ENCODE measurements around the gene XPC. TPM values are rescaled to one million over a fixed set of nuclear protein-coding genes. Genes with fewer than 3 reads are reported as not detected.
A peak's percentile ranks its signal among the peaks of the same experiment; 100 is the strongest.

XPC gene
- total RNA-seq, 1 experiment from 2014 or later, result 15.1 TPM

GRCh38 chr3:14124615-14125192 lies 53.7 kb downstream of the XPC start, which contains the start of the genes CHCHD4 and TMEM43:
Gene CHCHD4 (minus strand): TSS chr3:14124870. CDS start chr3:14124676, 194 bp downstream.
Gene TMEM43 (plus strand): TSS chr3:14125052. CDS start chr3:14125194, 142 bp downstream.
- H3K36me3 ChIP-seq (ENCODE audit: control insufficient read depth, insufficient read depth, low read length), result peaks cover 7% of the 10 kb centered on the region
- no peak for TF ChIP-seq TCF7L2 (IDR thresholded peaks at IDR 0.05; ENCODE audit: low read depth, low read length)
- no peak for TF ChIP-seq CTCF (IDR thresholded peaks at IDR 0.05)
- peak in 1 of 2 experiments; percentile 71; a peak in 1 of 4 replicates for TF ChIP-seq REST (IDR thresholded peaks at IDR 0.05; ENCODE audit: insufficient read depth in 1 of 2, low read depth in 2 of 2, low read length in 1 of 2)
- 0 out of 2 replicates have a peak, but pooled peaks have one; percentile 45 for TF ChIP-seq POLR2AphosphoS5 (IDR thresholded peaks at IDR 0.05; ENCODE audit: low read depth, low read length)
- TF ChIP-seq SIN3A (IDR thresholded peaks at IDR 0.05; ENCODE audit: borderline replicate concordance, insufficient read depth, low read depth, low read length), result no peak
- intact Hi-C loops (cut with micrococcal nuclease; ENCODE audit: unreplicated experiment), result no loop called here
- peak; percentile 93 for ATAC-seq
- peaks cover 15% of the 10 kb centered on the region for H3K4me1 ChIP-seq (ENCODE audit: control insufficient read depth, insufficient read depth, low read length)
- H3K27ac ChIP-seq (ENCODE audit: low read length), result peak within 1 kb of the TSS; percentile 88
- ChIA-PET CTCF (interaction anchor here (0.7 kb wide), 1 partner anchor 228 kb away, joined by 4 read pairs; no protein-coding TSS in a partner anchor), POLR2A (interaction anchor here (0.8 kb wide), 1 partner anchor 54 kb away, joined by 4 read pairs; the partner anchor contains the start of genes LSM3 and XPC)
- no TSS peak for BruUV-seq (replicated peaks)
- H3K4me3 ChIP-seq (ENCODE audit: low read depth in 2 of 2, low read length in 2 of 2), result peak within 1 kb of the TSS; percentile 62 to 92
- no peaks in the 10 kb centered on the region for H3K27me3 ChIP-seq (ENCODE audit: control insufficient read depth, insufficient read depth, low read length)
- H3K9me3 ChIP-seq (ENCODE audit: control insufficient read depth, insufficient read depth, low read depth, low read length), result no peaks in the 10 kb centered on the region
- in situ Hi-C loops (cut with HindIII; ENCODE audit: low pct_unique_long_range_greater_than_20kb, low sequenced_read_pairs), result no loop called here
- peak; percentile 93 for DNase-seq (ENCODE audit: low read depth, low spot score)

- H3K36me3 ChIP-seq (ENCODE audit: control insufficient read depth, insufficient read depth, low read length), result peaks cover 4% of the 10 kb centered on the region
- in situ Hi-C loops (cut with HindIII; ENCODE audit: low pct_unique_long_range_greater_than_20kb, low sequenced_read_pairs) (no loop called here), intact Hi-C loops (cut with micrococcal nuclease; ENCODE audit: unreplicated experiment) (no loop called here)
- no peak for DNase-seq (ENCODE audit: low read depth, low spot score)
- ChIA-PET CTCF (no interaction called here), POLR2A (interaction anchor here (0.8 kb wide), 1 partner anchor 54 kb away, joined by 4 read pairs; the partner anchor contains the start of genes LSM3 and XPC)
- H3K27ac ChIP-seq (ENCODE audit: low read length), result peak overlapping the region; percentile 88
- ATAC-seq, result peak; percentile 66
- no peak for TF ChIP-seq CTCF (IDR thresholded peaks at IDR 0.05)
- TF ChIP-seq POLR2AphosphoS5 (IDR thresholded peaks at IDR 0.05; ENCODE audit: low read depth, low read length), result no peak
- H3K27me3 ChIP-seq (ENCODE audit: control insufficient read depth, insufficient read depth, low read length), result no peaks in the 10 kb centered on the region
- peaks cover 15% of the 10 kb centered on the region for H3K4me1 ChIP-seq (ENCODE audit: control insufficient read depth, insufficient read depth, low read length)
- H3K4me3 ChIP-seq (ENCODE audit: low read depth in 2 of 2, low read length in 2 of 2), result peak overlapping the region; percentile 62 to 92
- H3K9me3 ChIP-seq (ENCODE audit: control insufficient read depth, insufficient read depth, low read depth, low read length), result no peaks in the 10 kb centered on the region
- no TSS peak for BruUV-seq (replicated peaks)
Measured at GRCh38 chr3:14124223-14124614, 54.2 kb downstream of the XPC start.
